Inferior parietal cortex (tissue), 1 donor: ENCODE data around the gene SGK1.
A peak's percentile ranks its signal among the peaks of the same experiment; 100 is the strongest.

ENCODE experiments used
- DNase-seq: peaks from one replicate; pipeline ENCODE4 v3.0.0-alpha.2; 2016; ENCODE audit errors: extremely low spot score

The SGK1 gene

GRCh38 chr6:134317471-134318131 is at the start of gene SGK1:
Gene SGK1 (minus strand): TSS chr6:134318112. CDS start chr6:134317460, 652 bp downstream.
- peak; percentile 76 for DNase-seq

- DNase-seq: no peak
Observed at GRCh38 chr6:134363323-134364039, 45.6 kb upstream of the SGK1 start.

- DNase-seq: no peak
Observed at GRCh38 chr6:134361011-134361410, 43.1 kb upstream of the SGK1 start.

GRCh38 chr6:134359302-134359701 is 41.4 kb upstream of the SGK1 start:
- DNase-seq: no peak

GRCh38 chr6:134358320-134358719 is 40.4 kb upstream of the SGK1 start:
- DNase-seq: no peak

GRCh38 chr6:134357022-134357487 is 39.1 kb upstream of the SGK1 start:
- no peak for DNase-seq

GRCh38 chr6:134356405-134356804 is 38.5 kb upstream of the SGK1 start:
- no peak for DNase-seq

GRCh38 chr6:134352786-134353480 is 35.0 kb upstream of the SGK1 start:
- DNase-seq: no peak

GRCh38 chr6:134351615-134352474 is 33.9 kb upstream of the SGK1 start:
- no peak for DNase-seq

- peak; percentile 52 for DNase-seq
Observed at GRCh38 chr6:134347885-134348805, 30.2 kb upstream of the SGK1 start.

GRCh38 chr6:134346932-134347545 is 29.1 kb upstream of the SGK1 start:
- DNase-seq: no peak

- DNase-seq: peak; percentile 27
Observed at GRCh38 chr6:134345789-134346188, 27.9 kb upstream of the SGK1 start.

- no peak for DNase-seq
Observed at GRCh38 chr6:134343066-134343465, 25.2 kb upstream of the SGK1 start.

GRCh38 chr6:134341999-134342567 is 24.2 kb upstream of the SGK1 start:
- DNase-seq: no peak

- DNase-seq: no peak
Observed at GRCh38 chr6:134340179-134340975, 22.5 kb upstream of the SGK1 start.

- no peak for DNase-seq
Observed at GRCh38 chr6:134339216-134339615, 21.3 kb upstream of the SGK1 start.

- DNase-seq: no peak
Observed at GRCh38 chr6:134331256-134331655, 13.3 kb upstream of the SGK1 start.

- no peak for DNase-seq
Observed at GRCh38 chr6:134330555-134330954, 12.6 kb upstream of the SGK1 start.

- no peak for DNase-seq
Observed at GRCh38 chr6:134328792-134329191, 10.9 kb upstream of the SGK1 start.
